ENCODE data around the gene C20orf144. TPM values are rescaled to one million over a fixed set of nuclear protein-coding genes. Genes with fewer than 3 reads are reported as not detected.

The C20orf144 gene
- total RNA-seq, 4 donors from 2014 or later = not detected

GRCh38 chr20:33653900-33654596 is 8.1 kb upstream of the C20orf144 start:
- peaks cover 53% of the 10 kb centered on the region for H3K4me1 ChIP-seq
- H3K9me3 ChIP-seq = no peaks in the 10 kb centered on the region
- H3K36me3 ChIP-seq = peaks cover 21% of the 10 kb centered on the region
- no peak overlapping the region for H3K4me3 ChIP-seq
- DNase-seq (ENCODE audit: low spot score in 2 of 2) = no peak
- no peaks in the 10 kb centered on the region for H3K27me3 ChIP-seq
- no peak for TF ChIP-seq CTCF (IDR thresholded peaks at IDR 0.05)
- TF ChIP-seq POLR2A (IDR thresholded peaks at IDR 0.05) = no peak
- no peak for TF ChIP-seq POLR2AphosphoS5 (IDR thresholded peaks at IDR 0.05)
- no peak for TF ChIP-seq EP300 (IDR thresholded peaks at IDR 0.05)
- 44% methylated on average over 11 of the region's 11 CpGs for WGBS
- H3K27ac ChIP-seq = no peak overlapping the region

- WGBS = 61% methylated on average over 14 of the region's 14 CpGs
- no peaks in the 10 kb centered on the region for H3K27me3 ChIP-seq
- H3K9me3 ChIP-seq = no peaks in the 10 kb centered on the region
- H3K27ac ChIP-seq = no peak overlapping the region
- H3K36me3 ChIP-seq = peaks cover 27% of the 10 kb centered on the region
- DNase-seq (ENCODE audit: low spot score in 2 of 2) = no peak
- no peak for TF ChIP-seq POLR2A (IDR thresholded peaks at IDR 0.05)
- no peak for TF ChIP-seq POLR2AphosphoS5 (IDR thresholded peaks at IDR 0.05)
- TF ChIP-seq EP300 (IDR thresholded peaks at IDR 0.05) = no peak
- no peak for TF ChIP-seq CTCF (IDR thresholded peaks at IDR 0.05)
- no peak overlapping the region for H3K4me3 ChIP-seq
- H3K4me1 ChIP-seq = peaks cover 47% of the 10 kb centered on the region
These were observed 7.4 kb upstream of the C20orf144 start for GRCh38 chr20:33654680-33655161.

GRCh38 chr20:33655164-33655563 is 7.0 kb upstream of the C20orf144 start:
- Histone ChIP-seq H3K4me3 (no peak overlapping the region), H3K36me3 (peaks cover 32% of the 10 kb centered on the region), H3K27ac (no peak overlapping the region), H3K9me3 (no peaks in the 10 kb centered on the region), H3K27me3 (no peaks in the 10 kb centered on the region), H3K4me1 (peaks cover 43% of the 10 kb centered on the region)
- DNase-seq (ENCODE audit: low spot score in 2 of 2) = no peak
- TF ChIP-seq EP300 (IDR thresholded peaks at IDR 0.05) (no peak), POLR2AphosphoS5 (IDR thresholded peaks at IDR 0.05) (no peak), POLR2A (IDR thresholded peaks at IDR 0.05) (no peak), CTCF (IDR thresholded peaks at IDR 0.05) (no peak)
- WGBS = 51% methylated on average over 4 of the region's 4 CpGs

GRCh38 chr20:33656010-33656782 is 5.9 kb upstream of the C20orf144 start:
- no peaks in the 10 kb centered on the region for H3K27me3 ChIP-seq
- DNase-seq (ENCODE audit: low spot score in 2 of 2) = no peak
- H3K4me3 ChIP-seq = no peak overlapping the region
- H3K27ac ChIP-seq = no peak overlapping the region
- WGBS = 87% methylated on average over 6 of the region's 10 CpGs
- H3K9me3 ChIP-seq = no peaks in the 10 kb centered on the region
- peaks cover 33% of the 10 kb centered on the region for H3K36me3 ChIP-seq
- TF ChIP-seq CTCF (IDR thresholded peaks at IDR 0.05) (no peak), EP300 (IDR thresholded peaks at IDR 0.05) (no peak), POLR2A (IDR thresholded peaks at IDR 0.05) (no peak), POLR2AphosphoS5 (IDR thresholded peaks at IDR 0.05) (no peak)
- H3K4me1 ChIP-seq = peaks cover 34% of the 10 kb centered on the region
